Adipose tissue (tissue), 3 donors: Measurements from ENCODE around the gene ACYP1. TPM values are rescaled to one million over a fixed set of nuclear protein-coding genes. Genes with fewer than 3 reads are reported as not detected.
"Not testable (repeated sequence)": the region's sequence is repeated elsewhere in the genome, so short reads cannot be mapped to it uniquely, and the experiment has no call there.

Experiments used
- H3K27ac ChIP-seq: one replicate; pipeline ENCODE4 v1.5.1; 2013; ENCODE audit warnings: low read depth, low read length
- WGBS, 3 donors: extraction: QIAGEN DNeasy Blood & Tissue Kit; methylation state at CpG; one replicate each; pipeline ENCODE4 v1.1.7; 2013; 5-methylcytosine and 5-hydroxymethylcytosine counted together
- polyA plus RNA-seq, 3 donors: library from polyadenylated mRNA; stranded (reverse); fragments of 200-250 nt; gene quantifications; one replicate each; pipeline ENCODE4 v1.2.3, GENCODE V29; 2013
- donor health status: healthy with polysubstance abuse.
- donor health status: Bipolar disorder and iron deficiency.
- donor health status: healthy.

Gene ACYP1
- polyA plus RNA-seq, 3 donors, result 6.8 to 19.5 (median 7.9) TPM

- no peak overlapping the region for H3K27ac ChIP-seq
- 39 to 77% (median 55%) methylated on average over 9 of the region's 9 CpGs for whole genome bisulfite sequencing, 3 donors
Observed at GRCh38 chr14:75070383-75070782, 6.6 kb upstream of the ACYP1 start.

GRCh38 chr14:75069811-75070145 is 6.0 kb upstream of the ACYP1 start:
- 10 to 48% (median 40%) methylated on average over 12 of the region's 12 CpGs for WGBS, 3 donors
- peak overlapping the region; percentile 10 for H3K27ac ChIP-seq

GRCh38 chr14:75069121-75069810 is 5.4 kb upstream of the ACYP1 start, which contains the start of gene ZC2HC1C:
ZC2HC1C (plus strand) TSS chr14:75069641; CDS start chr14:75070574, 933 bp downstream.
- WGBS, 3 donors, result 1 to 3% (median 2%) methylated on average over 58 of the region's 58 CpGs
- H3K27ac ChIP-seq, result peak within 1 kb of the TSS; percentile 21

- peak overlapping the region; percentile 21 for H3K27ac ChIP-seq
- 12 to 25% (median 19%) methylated on average over 15 of the region's 15 CpGs for WGBS, 3 donors
Observed at GRCh38 chr14:75068294-75069120, 4.7 kb upstream of the ACYP1 start.

- H3K27ac ChIP-seq, result not testable (repeated sequence)
- 82 to 87% (median 84%) methylated on average over 4 of the region's 4 CpGs for WGBS, 3 donors
Observed at GRCh38 chr14:75067765-75068164, 3.9 kb upstream of the ACYP1 start.

GRCh38 chr14:75067212-75067611 is 3.4 kb upstream of the ACYP1 start:
- 90 to 96% (median 95%) methylated on average over 1 of the region's 1 CpG for WGBS, 3 donors
- no peak overlapping the region for H3K27ac ChIP-seq

GRCh38 chr14:75066691-75067090 is 2.9 kb upstream of the ACYP1 start:
- WGBS, 3 donors, result 91 to 97% (median 96%) methylated on average over 3 of the region's 3 CpGs
- H3K27ac ChIP-seq, result no peak overlapping the region

- 55 to 57% (median 56%) methylated on average over 8 of the region's 8 CpGs for WGBS, 3 donors
- H3K27ac ChIP-seq, result no peak overlapping the region
Observed at GRCh38 chr14:75064205-75064567, 362 bp upstream of the ACYP1 start.

GRCh38 chr14:75063013-75063412 is 811 bp downstream of the ACYP1 start:
- no peak overlapping the region for H3K27ac ChIP-seq
- WGBS, 3 donors, result 23 to 30% (median 29%) methylated on average over 5 of the region's 5 CpGs

GRCh38 chr14:75060420-75060819 is 3.4 kb downstream of the ACYP1 start:
- H3K27ac ChIP-seq, result no peak overlapping the region
- WGBS, 3 donors, result 45 to 66% (median 50%) methylated on average over 2 of the region's 2 CpGs

- H3K27ac ChIP-seq, result no peak overlapping the region
- WGBS, 3 donors, result 73 to 89% (median 80%) methylated on average over 2 of the region's 2 CpGs
Observed at GRCh38 chr14:75059642-75060041, 4.2 kb downstream of the ACYP1 start.

- WGBS, 3 donors, result 48 to 68% (median 53%) methylated on average over 1 of the region's 1 CpG
- H3K27ac ChIP-seq, result no peak overlapping the region
Observed at GRCh38 chr14:75054421-75054820, 9.4 kb downstream of the ACYP1 start.

- H3K27ac ChIP-seq, result no peak overlapping the region
- 55 to 67% (median 59%) methylated on average over 5 of the region's 5 CpGs for WGBS, 3 donors
Observed at GRCh38 chr14:75053396-75054291, 10.2 kb downstream of the ACYP1 start.

- H3K27ac ChIP-seq, result no peak overlapping the region
- 15 to 31% (median 29%) methylated on average over 5 of the region's 5 CpGs for WGBS, 3 donors
Observed at GRCh38 chr14:75051556-75051899, 12.3 kb downstream of the ACYP1 start.

GRCh38 chr14:75050852-75051555 is 12.8 kb downstream of the ACYP1 start, which contains the start of gene MLH3:
MLH3 (minus strand) TSS chr14:75051467; CDS start chr14:75049655, 1,812 bp downstream.
- WGBS, 3 donors, result 0 to 1% (median 1%) methylated on average over 59 of the region's 59 CpGs
- peak within 1 kb of the TSS; percentile 83 for H3K27ac ChIP-seq

GRCh38 chr14:75049731-75050201 is 14.1 kb downstream of the ACYP1 start:
- H3K27ac ChIP-seq, result no peak overlapping the region
- WGBS, 3 donors, result 39 to 87% (median 49%) methylated on average over 3 of the region's 3 CpGs

- WGBS, 3 donors, result 67 to 88% (median 73%) methylated on average over 5 of the region's 5 CpGs
- no peak overlapping the region for H3K27ac ChIP-seq
Observed at GRCh38 chr14:75049136-75049535, 14.7 kb downstream of the ACYP1 start.

GRCh38 chr14:75048101-75048500 is 15.7 kb downstream of the ACYP1 start:
- no peak overlapping the region for H3K27ac ChIP-seq

More at GRCh38 chr14:75048101-75048500, 15.7 kb downstream of the ACYP1 start:
- WGBS, 3 donors, result 88 to 93% (median 90%) methylated on average over 2 of the region's 2 CpGs
